GM23338 (cell line): Measurements from ENCODE around the gene UST. TPM values are rescaled to one million over a fixed set of nuclear protein-coding genes. Genes with fewer than 3 reads are reported as not detected.

Experiments used
- ATAC-seq: fragments of 200-7000 bp; cut with Tn5 transposase; 3 replicates; pipeline ENCODE4 v1.9.1; 2020
- DNase-seq: peaks from one replicate; pipeline ENCODE4 v3.0.0-alpha.2; 2015; ENCODE audit warnings: low spot score
- H2AFZ ChIP-seq: fragments of 200-600 bp; sonication (generic); 2 replicates; pipeline ENCODE4 v1.8.0; 2016; ENCODE audit warnings: antibody characterized with exemption, mild to moderate bottlenecking, moderate library complexity
- H3F3A ChIP-seq: fragments of 200-600 bp; sonication (generic); replicated peaks from 2 replicates; pipeline ENCODE4 v1.8.0; 2017; ENCODE audit warnings: antibody characterized with exemption, mixed run types, low read depth
- H3K27ac ChIP-seq: fragments of 200-600 bp; sonication (generic); 2 replicates; pipeline ENCODE4 v1.6.1; 2016; ENCODE audit warnings: low read depth
- H3K27me3 ChIP-seq: fragments of 200-600 bp; sonication (generic); 2 replicates; pipeline ENCODE4 v1.8.0; 2016; ENCODE audit warnings: mild to moderate bottlenecking, mixed run types, moderate library complexity; ENCODE audit not compliant: insufficient read depth
- H3K36me3 ChIP-seq: fragments of 200-600 bp; sonication (generic); 2 replicates; pipeline ENCODE4 v1.8.0; 2016; ENCODE audit warnings: mild to moderate bottlenecking; ENCODE audit not compliant: insufficient read depth
- H3K4me1 ChIP-seq: fragments of 200-600 bp; sonication (generic); 2 replicates; pipeline ENCODE4 v1.8.0; 2016; ENCODE audit warnings: mild to moderate bottlenecking, moderate library complexity; ENCODE audit not compliant: insufficient read depth
- H3K4me2 ChIP-seq: fragments of 200-600 bp; sonication (generic); 2 replicates; pipeline ENCODE4 v1.7.1; 2017; ENCODE audit warnings: mixed run types
- H3K4me3 ChIP-seq: fragments of 200-600 bp; sonication (generic); 2 replicates; pipeline ENCODE4 v1.6.1; 2016; ENCODE audit warnings: mixed run types
- H3K79me2 ChIP-seq: fragments of 200-600 bp; sonication (generic); replicated peaks from 2 replicates; pipeline ENCODE4 v1.8.0; 2017; ENCODE audit warnings: mild to moderate bottlenecking; ENCODE audit not compliant: insufficient read depth
- H3K9me2 ChIP-seq: fragments of 200-600 bp; sonication (generic); 2 replicates; pipeline ENCODE4 v1.8.0; 2017; ENCODE audit not compliant: insufficient read depth
- H4K20me1 ChIP-seq: fragments of 200-600 bp; sonication (generic); replicated peaks from 2 replicates; pipeline ENCODE4 v1.8.0; 2017; ENCODE audit warnings: mild to moderate bottlenecking; ENCODE audit not compliant: insufficient read depth
- H3K27ac Mint-ChIP-seq: 2 replicates; pipeline ENCODE4 v1.8.0; 2020; ENCODE audit warnings: inconsistent platforms, mild to moderate bottlenecking, moderate library complexity, mixed read lengths
- H3K27me3 Mint-ChIP-seq: 3 replicates; pipeline ENCODE4 v1.8.0; 2022; ENCODE audit warnings: low read depth, mild to moderate bottlenecking, moderate library complexity, mixed read lengths, inconsistent platforms; ENCODE audit not compliant: insufficient read depth, poor library complexity
- H3K36me3 Mint-ChIP-seq: 3 replicates; pipeline ENCODE4 v1.8.0; 2021; ENCODE audit warnings: low read depth, mild to moderate bottlenecking, inconsistent platforms, moderate library complexity, mixed read lengths
- H3K4me1 Mint-ChIP-seq: 3 replicates; pipeline ENCODE4 v1.8.0; 2020; ENCODE audit warnings: mild to moderate bottlenecking, inconsistent platforms, mixed read lengths
- H3K4me3 Mint-ChIP-seq: 3 replicates; pipeline ENCODE4 v1.8.0; 2021; ENCODE audit warnings: moderate library complexity, mild to moderate bottlenecking, inconsistent platforms, mixed read lengths
- H3K9me3 Mint-ChIP-seq: 3 replicates; pipeline ENCODE4 v1.8.0; 2020; ENCODE audit warnings: moderate library complexity, mild to moderate bottlenecking, inconsistent platforms, mixed read lengths
- CREB1 ChIP-seq: fragments of 250-450 bp; sonication (Bioruptor Pico); IDR thresholded peaks from 2 replicates; pipeline ENCODE4 v1.5.0; 2020; ENCODE audit warnings: low read depth, mild to moderate bottlenecking, moderate library complexity
- CTCF ChIP-seq, 2 experiments: fragments of 200-600 bp in 1 of 2; sonication (generic) in 1 of 2; conservative IDR thresholded peaks; 2 replicates each; pipeline versions ENCODE4 v1.5.1 to v1.6.1; 2016 to 2017; ENCODE audit warnings: antibody characterized with exemption in 2 of 2, low read depth in 2 of 2, mild to moderate bottlenecking in 2 of 2, moderate library complexity in 1 of 2
- ETS1 ChIP-seq: IDR thresholded peaks from 2 replicates; pipeline ENCODE4 v1.6.1; 2016; ENCODE audit warnings: antibody characterized with exemption
- EZH2 ChIP-seq: fragments of 200-600 bp; sonication (generic); IDR thresholded peaks from one replicate; pipeline ENCODE4 v1.8.0; 2017; ENCODE audit warnings: antibody characterized with exemption, mild to moderate bottlenecking, low read depth; ENCODE audit not compliant: unreplicated experiment
- EZH2phosphoT487 ChIP-seq: fragments of 200-600 bp; sonication (generic); IDR thresholded peaks from one replicate; pipeline ENCODE4 v1.8.1; 2018; ENCODE audit warnings: antibody characterized with exemption; ENCODE audit not compliant: unreplicated experiment
- JUNB ChIP-seq: IDR thresholded peaks from one replicate; pipeline ENCODE4 v1.6.1; 2016; ENCODE audit warnings: antibody characterized with exemption; ENCODE audit not compliant: unreplicated experiment
- NANOG ChIP-seq: IDR thresholded peaks from 2 replicates; pipeline ENCODE4 v1.6.1; 2016; ENCODE audit warnings: antibody characterized with exemption, borderline replicate concordance
- POLR2AphosphoS5 ChIP-seq: IDR thresholded peaks from 2 replicates; pipeline ENCODE4 v1.6.1; 2016; ENCODE audit warnings: antibody characterized with exemption, low read depth
- REST ChIP-seq: IDR thresholded peaks from one replicate; pipeline ENCODE4 v1.6.1; 2018; ENCODE audit warnings: antibody characterized with exemption; ENCODE audit not compliant: unreplicated experiment
- STAT1 ChIP-seq: IDR thresholded peaks from one replicate; pipeline ENCODE4 v1.6.1; 2016; ENCODE audit warnings: antibody characterized with exemption; ENCODE audit not compliant: unreplicated experiment
- ZNF114 ChIP-seq: fragments of 250-450 bp; sonication (Bioruptor Pico); IDR thresholded peaks from 2 replicates; pipeline ENCODE4 v1.5.0; 2020; ENCODE audit warnings: mild to moderate bottlenecking, moderate library complexity
- ZNF331 ChIP-seq: fragments of 250-450 bp; sonication (Bioruptor Pico); IDR thresholded peaks from 2 replicates; pipeline ENCODE4 v1.5.0; 2020; ENCODE audit warnings: low read depth, mild to moderate bottlenecking, moderate library complexity
- ZNF462 ChIP-seq: fragments of 250-450 bp; sonication (Bioruptor Pico); IDR thresholded peaks from 2 replicates; pipeline ENCODE4 v1.5.0; 2020; ENCODE audit warnings: mild to moderate bottlenecking, moderate library complexity
- polyA plus RNA-seq: library from polyadenylated mRNA; unstranded; fragments of >200 nt; fragmentation: Nextera tagmentation; extraction: Ambion mirVana; gene quantifications from 2 replicates; pipeline ENCODE4 v1.2.1, GENCODE V29; 2016
- total RNA-seq: library from RNA; depleted of rRNA; stranded (reverse); fragments of >200 nt; shearing (Covaris generic); gene quantifications from 2 replicates; pipeline ENCODE4 v1.2.3, GENCODE V29; 2014

The UST gene
- total and polyA plus RNA-seq, 2 experiments from 2014 or later: 12.6 to 33.0 TPM

GRCh38 chr6:148836751-148837150, 89.9 kb downstream of the UST start:
- Mint-ChIP-seq H3K4me1 (peaks cover 69% of the 10 kb centered on the region), H3K36me3 (no peaks in the 10 kb centered on the region; the same call in 2 of the 3 replicates)
- peaks cover 98% of the 10 kb centered on the region for H3K79me2 ChIP-seq

More at GRCh38 chr6:148836751-148837150, 89.9 kb downstream of the UST start:
- Histone ChIP-seq H3K36me3 (no peaks in the 10 kb centered on the region), H2AFZ (no peak overlapping the region), H3K4me2 (no peak overlapping the region), H3K4me1 (peaks cover 49% of the 10 kb centered on the region), H3K4me3 (no peak overlapping the region), H3K27ac (no peak overlapping the region), H3K9me2 (peaks cover 8% of the 10 kb centered on the region; the same call in 1 of the 2 replicates), H3K27me3 (no peaks in the 10 kb centered on the region), H4K20me1 (peaks cover 2% of the 10 kb centered on the region; the same call in 1 of the 2 replicates), H3F3A (no peaks in the 10 kb centered on the region)
- no peaks in the 10 kb centered on the region for H3K9me3 Mint-ChIP-seq
- H3K4me3 Mint-ChIP-seq: no peak overlapping the region
- no peak for DNase-seq
- TF ChIP-seq CTCF (conservative IDR thresholded peaks at IDR 0.05; ENCODE audit: low read depth in 2 of 2) (no peak), ETS1 (no peak), ZNF462 (CRISPR knock-in tag) (no peak), EZH2 (no peak), ZNF114 (CRISPR knock-in tag) (no peak), STAT1 (no peak), POLR2AphosphoS5 (no peak), EZH2phosphoT487 (no peak), JUNB (no peak), REST (no peak), CREB1 (CRISPR knock-in tag) (no peak), NANOG (no peak), ZNF331 (no peak)
- ATAC-seq: no peak
- H3K27ac Mint-ChIP-seq: peak overlapping the region; percentile 45; the same call in 1 of the 2 replicates
- H3K27me3 Mint-ChIP-seq: peaks cover 1% of the 10 kb centered on the region
